GM12874 (cell line): ENCODE results near the gene ZMYM4.

Experiments used
- CTCF ChIP-seq: IDR thresholded peaks from 2 replicates; pipeline ENCODE4 v1.5.1; 2011; ENCODE audit warnings: low read depth, mild to moderate bottlenecking, control low read depth, low read length, moderate library complexity; ENCODE audit not compliant: insufficient read depth

ZMYM4 gene

GRCh38 chr1:35367914-35368313 is 99.4 kb downstream of the ZMYM4 start:
- no peak for TF ChIP-seq CTCF

DNA sequence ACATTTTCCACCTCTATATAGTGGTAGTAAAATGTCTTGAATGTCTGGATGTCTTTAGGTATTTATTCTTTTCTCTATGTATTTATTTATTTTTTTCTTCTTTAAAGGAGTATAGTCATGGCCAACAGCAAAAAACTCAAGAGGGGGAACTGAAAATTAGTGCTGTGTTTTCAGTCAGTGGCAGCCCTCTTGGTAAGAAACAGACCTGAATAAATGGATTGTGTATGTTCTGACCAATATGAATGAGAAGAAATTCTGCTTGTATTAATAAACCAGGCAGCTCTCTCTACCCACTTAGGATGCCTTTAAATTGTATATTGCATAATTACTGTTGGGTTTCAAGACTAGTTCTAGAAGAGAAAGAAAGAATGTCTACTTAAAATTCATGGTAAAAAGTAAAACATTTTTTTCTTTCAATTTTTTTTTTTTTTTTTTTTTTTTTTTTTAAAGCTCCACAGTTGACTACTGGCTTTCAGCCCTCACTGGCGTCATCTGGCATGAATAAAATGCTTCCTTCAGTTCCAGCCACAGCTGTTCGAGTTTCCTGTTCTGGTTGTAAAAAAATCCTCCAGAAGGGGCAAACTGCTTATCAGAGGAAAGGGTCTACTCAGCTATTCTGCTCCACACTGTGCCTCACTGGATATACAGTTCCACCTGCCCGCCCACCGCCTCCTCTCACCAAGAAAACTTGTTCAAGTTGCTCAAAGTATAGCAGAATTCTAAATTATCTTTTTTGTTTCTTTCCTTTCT is 101.6 kb downstream of the ZMYM4 start:
- TF ChIP-seq CTCF = no peak

GRCh38 chr1:35371506-35371905 is 103.0 kb downstream of the ZMYM4 start:
- no peak for TF ChIP-seq CTCF

- TF ChIP-seq CTCF = no peak
These were observed 109.0 kb downstream of the ZMYM4 start for GRCh38 chr1:35377555-35377954.

DNA sequence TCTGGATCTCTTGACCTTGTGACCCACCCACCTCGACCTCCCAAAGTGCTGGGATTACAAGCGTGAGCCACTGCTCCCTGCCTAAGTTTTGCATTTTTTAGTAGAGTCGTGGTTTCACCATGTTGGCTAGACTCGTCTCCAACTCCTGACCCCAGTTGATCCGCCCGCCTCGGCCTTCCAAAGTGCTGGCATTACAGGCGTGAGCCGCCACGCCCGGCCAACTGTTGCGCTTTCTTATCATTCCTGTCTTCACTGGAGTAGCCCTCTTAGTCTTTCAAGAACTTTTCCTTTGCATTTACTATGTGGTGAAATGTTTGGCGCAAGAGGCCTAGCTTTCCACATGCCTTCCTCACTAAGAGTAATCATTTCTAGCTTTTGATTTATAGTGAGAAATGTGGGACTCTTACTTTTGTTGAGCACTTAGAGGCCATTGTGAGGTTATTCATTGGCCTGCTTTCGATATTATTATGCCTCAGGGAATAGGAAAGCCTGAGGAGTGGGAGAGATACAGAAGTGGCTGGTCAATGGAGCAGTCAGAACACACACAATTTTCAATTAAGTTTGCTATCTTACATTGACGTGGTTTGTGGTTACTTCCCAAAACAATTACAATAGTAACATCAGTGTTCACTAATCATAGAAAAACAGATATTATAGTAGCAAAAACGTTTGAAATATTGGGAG is 111.0 kb downstream of the ZMYM4 start:
- TF ChIP-seq CTCF = no peak

GRCh38 chr1:35382107-35382506 is 113.6 kb downstream of the ZMYM4 start:
- TF ChIP-seq CTCF = no peak

DNA sequence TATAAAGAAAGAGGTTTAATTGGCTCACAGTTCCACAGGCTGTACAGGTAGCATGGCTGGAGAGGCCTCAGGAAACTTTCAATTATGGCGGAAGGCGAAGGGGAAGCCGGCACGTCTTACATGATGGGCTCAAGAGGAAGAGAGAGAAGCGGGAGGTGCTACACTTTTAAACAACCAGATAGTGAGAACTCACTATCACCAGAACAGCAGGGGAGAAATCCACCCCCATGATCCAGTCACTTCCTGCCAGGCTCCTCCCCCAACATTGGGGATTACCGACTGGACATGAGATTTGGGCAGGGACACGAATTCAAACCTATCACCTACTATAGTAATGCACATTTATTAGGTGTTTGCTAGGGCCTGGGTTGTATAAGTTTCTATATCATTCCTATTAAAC is 117.8 kb downstream of the ZMYM4 start:
- TF ChIP-seq CTCF = no peak
